Measurements from ENCODE around the gene CDC42. TPM values are rescaled to one million over a fixed set of nuclear protein-coding genes. Genes with fewer than 3 reads are reported as not detected.

The CDC42 gene
- total RNA-seq, 4 donors from 2014 or later, result 177 to 243 (median 204) TPM

DNA sequence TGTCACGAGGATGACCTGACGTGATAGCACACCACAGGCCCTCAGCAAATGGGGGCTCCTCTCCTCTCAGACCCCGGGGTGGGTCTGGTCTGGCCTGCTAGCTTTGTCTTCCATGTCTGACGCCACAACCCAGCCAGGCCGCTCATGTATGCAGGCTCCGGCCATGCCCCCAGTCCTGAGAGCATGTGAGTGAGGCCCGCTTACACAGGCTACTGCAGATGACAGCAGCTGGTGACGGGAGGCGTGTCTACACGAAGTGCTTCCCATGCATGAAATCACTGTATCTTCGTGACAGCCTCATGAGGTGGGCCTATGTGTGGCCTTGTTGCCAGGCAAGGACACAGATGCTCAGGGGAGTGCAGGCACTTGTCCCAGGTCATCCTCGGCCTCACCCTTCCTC, 74.0 kb downstream of the CDC42 start:
- DNase-seq (ENCODE audit: extremely low spot score), result no peak
- Histone ChIP-seq H3K27me3 (peaks cover 0 to 2% (median 0%) of the 10 kb centered on the region in 4 donors), H3K4me1 (peaks cover 0 to under 1% (median 0%) of the 10 kb centered on the region in 4 donors), H3K36me3 (no peaks in the 10 kb centered on the region), H3K9me3 (no peaks in the 10 kb centered on the region), H3K27ac (replicated peaks in 1 of 4) (no peak overlapping the region), H3K4me3 (no peak overlapping the region)
- intact Hi-C loops (cut with DNase I), result no loop called here
- WGBS, result 86% methylated on average over 11 of the region's 12 CpGs
- TF ChIP-seq POLR2A (IDR thresholded peaks at IDR 0.05; ENCODE audit: low read depth) (no peak), EP300 (IDR thresholded peaks at IDR 0.05) (no peak), POLR2AphosphoS5 (IDR thresholded peaks at IDR 0.05) (no peak)
- TF ChIP-seq, protein P1, sequence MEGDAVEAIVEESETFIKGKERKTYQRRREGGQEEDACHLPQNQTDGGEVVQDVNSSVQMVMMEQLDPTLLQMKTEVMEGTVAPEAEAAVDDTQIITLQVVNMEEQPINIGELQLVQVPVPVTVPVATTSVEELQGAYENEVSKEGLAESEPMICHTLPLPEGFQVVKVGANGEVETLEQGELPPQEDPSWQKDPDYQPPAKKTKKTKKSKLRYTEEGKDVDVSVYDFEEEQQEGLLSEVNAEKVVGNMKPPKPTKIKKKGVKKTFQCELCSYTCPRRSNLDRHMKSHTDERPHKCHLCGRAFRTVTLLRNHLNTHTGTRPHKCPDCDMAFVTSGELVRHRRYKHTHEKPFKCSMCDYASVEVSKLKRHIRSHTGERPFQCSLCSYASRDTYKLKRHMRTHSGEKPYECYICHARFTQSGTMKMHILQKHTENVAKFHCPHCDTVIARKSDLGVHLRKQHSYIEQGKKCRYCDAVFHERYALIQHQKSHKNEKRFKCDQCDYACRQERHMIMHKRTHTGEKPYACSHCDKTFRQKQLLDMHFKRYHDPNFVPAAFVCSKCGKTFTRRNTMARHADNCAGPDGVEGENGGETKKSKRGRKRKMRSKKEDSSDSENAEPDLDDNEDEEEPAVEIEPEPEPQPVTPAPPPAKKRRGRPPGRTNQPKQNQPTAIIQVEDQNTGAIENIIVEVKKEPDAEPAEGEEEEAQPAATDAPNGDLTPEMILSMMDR (IDR thresholded peaks at IDR 0.05), result no peak

DNA sequence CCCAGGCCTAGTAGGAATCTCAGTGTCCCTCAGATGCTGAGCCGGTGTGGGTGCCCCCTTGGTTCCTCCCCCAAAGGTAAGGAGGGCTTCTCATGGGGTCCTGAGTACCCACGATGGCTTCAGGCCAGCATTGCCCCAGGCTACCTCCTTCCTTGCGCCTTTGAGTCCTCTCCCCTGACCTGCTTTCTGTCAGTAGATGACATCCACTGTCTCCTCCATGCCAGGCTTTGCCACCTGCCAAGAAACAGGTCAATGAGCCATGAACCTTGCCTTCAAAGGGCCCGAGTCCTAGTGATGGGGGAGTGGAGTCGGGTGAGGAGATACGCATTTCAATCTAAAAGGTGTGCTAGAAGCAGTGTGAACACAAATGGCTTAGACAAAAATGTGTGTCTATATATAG, 74.7 kb downstream of the CDC42 start:
- Histone ChIP-seq H3K27ac (replicated peaks in 1 of 4) (no peak overlapping the region), H3K4me1 (peaks cover 4 to 8% (median 6%) of the 10 kb centered on the region in 4 donors), H3K9me3 (no peaks in the 10 kb centered on the region), H3K27me3 (peaks cover 0 to 9% (median 0%) of the 10 kb centered on the region in 4 donors), H3K4me3 (no peak overlapping the region), H3K36me3 (no peaks in the 10 kb centered on the region)
- TF ChIP-seq EP300 (IDR thresholded peaks at IDR 0.05) (no peak), POLR2AphosphoS5 (IDR thresholded peaks at IDR 0.05) (no peak), POLR2A (IDR thresholded peaks at IDR 0.05; ENCODE audit: low read depth) (no peak)
- TF ChIP-seq, protein P1 (IDR thresholded peaks at IDR 0.05), result no peak
- no peak for DNase-seq (ENCODE audit: extremely low spot score)
- intact Hi-C loops (cut with DNase I), result no loop called here
- WGBS, result 87% methylated on average over 6 of the region's 6 CpGs

DNA sequence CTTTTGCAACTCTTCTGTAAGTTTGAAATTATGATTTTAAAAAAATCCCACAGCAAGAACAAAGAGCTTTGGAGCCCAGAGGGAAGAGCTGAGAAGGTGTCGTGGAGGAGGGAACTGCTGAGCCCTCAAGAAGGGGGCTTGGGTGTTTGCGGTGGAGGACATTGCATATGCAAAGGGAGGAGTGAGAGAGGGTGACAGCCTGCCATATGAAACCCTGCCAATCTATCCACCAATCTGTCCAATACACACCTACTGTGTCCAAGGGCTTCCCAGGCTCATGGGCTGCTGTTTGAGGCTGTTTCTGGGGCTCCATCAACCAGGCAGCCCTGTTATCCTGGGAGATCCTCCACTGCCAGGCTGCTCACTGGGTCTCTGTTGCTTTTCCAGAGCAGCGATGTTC, 75.2 kb downstream of the CDC42 start:
- TF ChIP-seq, protein P1 (IDR thresholded peaks at IDR 0.05), result no peak
- no peak for TF ChIP-seq POLR2AphosphoS5 (IDR thresholded peaks at IDR 0.05)
- no peak for TF ChIP-seq EP300 (IDR thresholded peaks at IDR 0.05)
- no peak for TF ChIP-seq POLR2A (IDR thresholded peaks at IDR 0.05; ENCODE audit: low read depth)
- H3K27me3 ChIP-seq, result peaks cover 0 to 14% (median 0%) of the 10 kb centered on the region in 4 donors
- H3K36me3 ChIP-seq, result no peaks in the 10 kb centered on the region
- 85% methylated on average over 3 of the region's 3 CpGs for WGBS
- H3K9me3 ChIP-seq, result no peaks in the 10 kb centered on the region
- intact Hi-C loops (cut with DNase I), result no loop called here
- H3K4me1 ChIP-seq, result peaks cover 4 to 12% (median 10%) of the 10 kb centered on the region in 4 donors
- no peak for DNase-seq (ENCODE audit: extremely low spot score)
- no peak overlapping the region for H3K27ac ChIP-seq (replicated peaks in 1 of 4)
- H3K4me3 ChIP-seq, result no peak overlapping the region

DNA sequence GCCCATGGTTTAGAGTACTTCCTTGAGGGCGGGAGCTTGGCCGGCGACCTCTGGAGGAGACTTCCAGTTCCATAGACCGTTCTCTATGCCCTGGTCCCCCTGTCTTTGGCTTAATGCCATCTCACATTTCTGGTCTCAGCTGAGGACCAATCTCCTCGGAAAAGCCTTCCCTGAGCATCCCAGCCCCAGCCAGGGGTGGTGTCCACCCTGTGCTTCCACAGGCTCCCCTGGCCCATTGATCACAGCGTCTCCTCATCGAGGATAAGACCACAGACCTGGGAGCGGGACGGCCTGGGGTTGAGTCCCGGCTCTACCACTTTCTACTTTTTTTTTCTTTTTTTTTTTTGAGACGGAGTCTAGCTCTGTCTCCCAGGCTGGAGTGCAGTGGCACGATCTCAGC, 75.9 kb downstream of the CDC42 start:
- TF ChIP-seq EP300 (IDR thresholded peaks at IDR 0.05) (no peak), POLR2A (IDR thresholded peaks at IDR 0.05; ENCODE audit: low read depth) (no peak), POLR2AphosphoS5 (IDR thresholded peaks at IDR 0.05) (no peak)
- TF ChIP-seq, protein P1 (IDR thresholded peaks at IDR 0.05), result no peak
- no peak overlapping the region for H3K27ac ChIP-seq (replicated peaks in 1 of 4)
- no peaks in the 10 kb centered on the region for H3K36me3 ChIP-seq
- peaks cover 0 to 16% (median 0%) of the 10 kb centered on the region in 4 donors for H3K27me3 ChIP-seq
- 83% methylated on average over 11 of the region's 12 CpGs for WGBS
- peaks cover 4 to 17% (median 10%) of the 10 kb centered on the region in 4 donors for H3K4me1 ChIP-seq
- H3K9me3 ChIP-seq, result no peaks in the 10 kb centered on the region
- intact Hi-C loops (cut with DNase I), result no loop called here
- no peak overlapping the region for H3K4me3 ChIP-seq
- no peak for DNase-seq (ENCODE audit: extremely low spot score)
